Peyer's patch (tissue), 4 donors: ENCODE data around the gene ZNF644.

Source experiments
- CTCF ChIP-seq, 6 experiments: fragments of 450-650 bp in 4 of 6; fragments of 200-600 bp in 2 of 6; sonication (generic) in 1 of 6; IDR thresholded peaks; one replicate each; pipeline ENCODE4 v1.5.1; 2017 to 2019; ENCODE audit warnings: antibody characterized with exemption in 6 of 6, mild to moderate bottlenecking in 3 of 6, moderate library complexity in 1 of 6
- POLR2A ChIP-seq, 2 donors: fragments of 450-650 bp; IDR thresholded peaks; one replicate each; pipeline ENCODE4 v1.5.1; 2017; ENCODE audit warnings: antibody characterized with exemption in 2 of 2, mild to moderate bottlenecking in 2 of 2, moderate library complexity in 2 of 2

- TF ChIP-seq CTCF (IDR thresholded peaks at IDR 0.05) = no peak
- TF ChIP-seq POLR2A (IDR thresholded peaks at IDR 0.05) = no peak
Observed at GRCh38 chr1:91005285-91005684, 16.6 kb downstream of the ZNF644 start.
